Right lobe of liver (tissue), 6 donors: ENCODE data around the gene FOXK2. TPM values are rescaled to one million over a fixed set of nuclear protein-coding genes. Genes with fewer than 3 reads are reported as not detected.

Source experiments
- ATAC-seq, 4 donors: fragments of 200-7000 bp; cut with Tn5 transposase; one replicate each; pipeline ENCODE4 v1.9.1; 2020; ENCODE audit warnings: mild to moderate bottlenecking in 4 of 4, moderate library complexity in 4 of 4
- DNase-seq, 3 donors: peaks; one replicate each; pipeline ENCODE4 v3.0.0-alpha.2; 2020
- H3K27ac ChIP-seq, 3 donors: fragments of 200-600 bp; one replicate each; pipeline ENCODE4 v1.8.0; 2022
- H3K27me3 ChIP-seq, 2 donors: fragments of 200-600 bp; one replicate each; pipeline ENCODE4 v1.8.0; 2022
- H3K36me3 ChIP-seq, 4 donors: fragments of 200-600 bp; sonication (generic) in 1 of 4; one replicate each; pipeline versions ENCODE4 v1.5.1 to v1.8.0; 2017 to 2022; ENCODE audit warnings: control low read depth in 1 of 4
- H3K4me1 ChIP-seq, 4 donors: fragments of 200-600 bp; sonication (generic) in 1 of 4; one replicate each; pipeline versions ENCODE4 v1.5.1 to v1.8.0; 2017 to 2022; ENCODE audit warnings: control low read depth in 1 of 4
- H3K4me3 ChIP-seq, 3 donors: fragments of 200-600 bp; one replicate each; pipeline ENCODE4 v1.8.0; 2022
- H3K9me3 ChIP-seq, 4 donors: fragments of 200-600 bp; sonication (generic) in 1 of 4; one replicate each; pipeline versions ENCODE4 v1.5.1 to v1.8.0; 2017 to 2022; ENCODE audit warnings: control low read depth in 1 of 4
- POLR2A ChIP-seq: fragments of 450-650 bp; IDR thresholded peaks from one replicate; pipeline ENCODE4 v1.6.1; 2017; ENCODE audit warnings: antibody characterized with exemption, mild to moderate bottlenecking
- WGBS: methylation state at CpG from one replicate; pipeline ENCODE4 v1.1.6; 2018; ENCODE audit warnings: low coverage, low lambda C conversion rate; ENCODE audit not compliant: insufficient coverage; ENCODE audit errors: missing lambda C conversion rate; 5-methylcytosine and 5-hydroxymethylcytosine counted together
- intact Hi-C, 2 donors: fragments of 100-400 bp; cut with DNase I; formaldehyde crosslinking; loops; one replicate each; pipeline versions ENCODE4 v1.11.2 to v1.14.1; 2022
- total RNA-seq, 6 experiments: library from RNA; depleted of rRNA in 2 of 6; stranded (reverse); fragments of >200 nt in 2 of 6; fragmentation: NEBNext Ultra II Directional in 3 of 6; extraction: Animal tissue kit (Norgen Biotek cat#: 25700) in 3 of 6; gene quantifications; one replicate each; pipeline versions ENCODE4 v1.1.0 to v1.2.4, GENCODE V29; 2016 to 2023
- TF ChIP-seq, protein P1 (sequence below), 4 donors: fragments of 200-600 bp in 3 of 4; fragments of 450-650 bp in 1 of 4; IDR thresholded peaks; one replicate each; pipeline versions ENCODE4 v1.5.1 to v1.8.0; 2016 to 2022; ENCODE audit warnings: antibody characterized with exemption in 4 of 4, mild to moderate bottlenecking in 2 of 4
- donor health status: DM: no; HTN: yes; CAD: no.
- donor health status: DM: no; HTN: no; CAD: no.
- donor health status: DM: no; HTN: no; CAD: no.
- donor health status: DM: no; HTN: yes; CAD: no.
- donor health status: DM: no; HTN: yes; CAD: no.

Gene FOXK2
- total RNA-seq, 6 experiments from 2014 or later, result 14.1 to 20.5 (median 16.1) TPM

DNA sequence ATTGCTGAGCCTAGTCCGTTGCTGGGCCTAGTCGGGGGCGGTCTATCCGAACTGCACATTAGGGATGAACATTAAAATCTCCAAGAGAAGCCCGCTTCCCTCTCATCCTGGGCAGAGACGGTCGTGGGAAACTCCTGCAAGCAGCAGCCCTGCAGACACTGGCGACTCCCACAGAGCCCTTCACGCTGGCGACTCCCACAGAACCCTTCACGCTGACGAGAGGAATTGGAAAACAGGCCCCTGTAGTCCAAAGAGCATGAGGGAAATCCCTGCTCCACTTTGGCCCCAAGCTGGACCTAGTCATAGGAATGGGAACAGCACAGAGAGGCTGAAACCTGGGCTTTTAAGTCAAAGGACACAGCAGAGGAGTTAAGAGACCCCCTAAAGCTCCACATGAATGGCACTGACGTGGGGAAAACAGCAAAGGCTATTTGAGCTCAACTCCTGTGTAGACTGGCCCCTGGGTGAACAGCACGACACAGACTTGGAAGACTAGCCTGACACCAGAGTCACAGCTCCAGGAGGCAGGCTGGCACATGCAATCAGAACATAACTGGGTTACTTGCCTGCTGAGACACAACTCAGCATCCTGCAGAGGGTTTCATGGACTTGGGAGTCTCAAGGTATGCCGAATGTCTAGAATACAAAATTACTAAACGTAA, 86.5 kb downstream of the FOXK2 start:
- Histone ChIP-seq H3K36me3 (peaks cover 4 to 35% (median 14%) of the 10 kb centered on the region in 4 donors), H3K27me3 (no peaks in the 10 kb centered on the region), H3K27ac (no peak overlapping the region), H3K9me3 (no peaks in the 10 kb centered on the region), H3K4me3 (no peak overlapping the region), H3K4me1 (no peaks in the 10 kb centered on the region)
- intact Hi-C loops, result no loop called here
- no peak for TF ChIP-seq POLR2A
- TF ChIP-seq, protein P1, sequence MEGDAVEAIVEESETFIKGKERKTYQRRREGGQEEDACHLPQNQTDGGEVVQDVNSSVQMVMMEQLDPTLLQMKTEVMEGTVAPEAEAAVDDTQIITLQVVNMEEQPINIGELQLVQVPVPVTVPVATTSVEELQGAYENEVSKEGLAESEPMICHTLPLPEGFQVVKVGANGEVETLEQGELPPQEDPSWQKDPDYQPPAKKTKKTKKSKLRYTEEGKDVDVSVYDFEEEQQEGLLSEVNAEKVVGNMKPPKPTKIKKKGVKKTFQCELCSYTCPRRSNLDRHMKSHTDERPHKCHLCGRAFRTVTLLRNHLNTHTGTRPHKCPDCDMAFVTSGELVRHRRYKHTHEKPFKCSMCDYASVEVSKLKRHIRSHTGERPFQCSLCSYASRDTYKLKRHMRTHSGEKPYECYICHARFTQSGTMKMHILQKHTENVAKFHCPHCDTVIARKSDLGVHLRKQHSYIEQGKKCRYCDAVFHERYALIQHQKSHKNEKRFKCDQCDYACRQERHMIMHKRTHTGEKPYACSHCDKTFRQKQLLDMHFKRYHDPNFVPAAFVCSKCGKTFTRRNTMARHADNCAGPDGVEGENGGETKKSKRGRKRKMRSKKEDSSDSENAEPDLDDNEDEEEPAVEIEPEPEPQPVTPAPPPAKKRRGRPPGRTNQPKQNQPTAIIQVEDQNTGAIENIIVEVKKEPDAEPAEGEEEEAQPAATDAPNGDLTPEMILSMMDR (IDR thresholded peaks at IDR 0.05), result no peak
- 86% methylated on average over 4 of the region's 16 CpGs for WGBS
- ATAC-seq, result no peak
- peak in 1 of 3 donors; percentile 45 for DNase-seq

DNA sequence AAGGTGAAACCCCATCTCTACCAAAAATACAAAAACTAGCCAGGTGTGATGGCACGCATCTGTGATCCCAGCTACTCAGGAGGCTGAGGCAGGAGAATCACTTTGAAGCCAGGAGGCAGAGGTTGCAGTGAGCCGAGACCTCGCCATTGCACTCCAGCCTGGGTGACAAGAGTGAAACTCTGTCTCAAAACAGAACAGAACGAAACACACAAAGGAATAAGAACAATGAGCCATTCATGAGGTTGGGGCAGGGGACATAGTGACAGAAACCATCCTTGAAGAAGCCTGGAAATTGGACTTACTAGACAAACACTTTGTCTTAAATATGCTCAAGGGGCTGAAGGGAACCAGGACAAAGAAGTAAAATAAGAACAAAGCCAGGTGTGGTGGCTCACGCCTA, 89.3 kb downstream of the FOXK2 start:
- Histone ChIP-seq H3K4me3 (no peak overlapping the region), H3K27ac (no peak overlapping the region), H3K9me3 (no peaks in the 10 kb centered on the region), H3K4me1 (no peaks in the 10 kb centered on the region), H3K36me3 (peaks cover 0 to 9% (median 2%) of the 10 kb centered on the region in 4 donors), H3K27me3 (no peaks in the 10 kb centered on the region)
- TF ChIP-seq, protein P1 (IDR thresholded peaks at IDR 0.05), result no peak
- no peak for TF ChIP-seq POLR2A
- no peak for ATAC-seq
- intact Hi-C loops, result no loop called here
- WGBS, result 57% methylated on average over 3 of the region's 5 CpGs
- DNase-seq, result peak in 1 of 3 donors; percentile 7

DNA sequence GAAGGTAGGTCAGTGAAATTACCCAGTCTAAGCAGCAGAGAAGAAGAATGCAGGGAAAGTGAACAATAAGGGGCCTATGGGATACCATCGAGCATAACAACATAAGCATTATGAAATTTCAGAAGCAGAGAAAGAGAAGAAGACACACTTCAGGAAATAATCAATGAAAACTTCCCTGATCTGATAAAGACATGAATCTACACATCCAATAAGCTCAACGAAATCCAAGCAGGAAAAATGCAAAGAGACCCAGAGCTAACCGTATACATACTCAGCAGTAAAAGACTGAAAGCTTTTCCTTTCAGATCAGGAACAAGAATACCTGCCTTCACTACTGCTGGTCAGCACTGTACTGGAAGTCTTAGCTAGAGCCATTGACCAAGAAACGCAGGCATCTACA, 90.1 kb downstream of the FOXK2 start:
- Histone ChIP-seq H3K36me3 (peaks cover 0 to 7% (median 2%) of the 10 kb centered on the region in 4 donors), H3K4me1 (no peaks in the 10 kb centered on the region), H3K27me3 (no peaks in the 10 kb centered on the region), H3K4me3 (no peak overlapping the region), H3K27ac (no peak overlapping the region), H3K9me3 (no peaks in the 10 kb centered on the region)
- ATAC-seq (no peak), DNase-seq (no peak)
- intact Hi-C loops, result no loop called here
- TF ChIP-seq, protein P1 (IDR thresholded peaks at IDR 0.05), result no peak
- no peak for TF ChIP-seq POLR2A
- 97% methylated on average over 3 of the region's 4 CpGs for WGBS

DNA sequence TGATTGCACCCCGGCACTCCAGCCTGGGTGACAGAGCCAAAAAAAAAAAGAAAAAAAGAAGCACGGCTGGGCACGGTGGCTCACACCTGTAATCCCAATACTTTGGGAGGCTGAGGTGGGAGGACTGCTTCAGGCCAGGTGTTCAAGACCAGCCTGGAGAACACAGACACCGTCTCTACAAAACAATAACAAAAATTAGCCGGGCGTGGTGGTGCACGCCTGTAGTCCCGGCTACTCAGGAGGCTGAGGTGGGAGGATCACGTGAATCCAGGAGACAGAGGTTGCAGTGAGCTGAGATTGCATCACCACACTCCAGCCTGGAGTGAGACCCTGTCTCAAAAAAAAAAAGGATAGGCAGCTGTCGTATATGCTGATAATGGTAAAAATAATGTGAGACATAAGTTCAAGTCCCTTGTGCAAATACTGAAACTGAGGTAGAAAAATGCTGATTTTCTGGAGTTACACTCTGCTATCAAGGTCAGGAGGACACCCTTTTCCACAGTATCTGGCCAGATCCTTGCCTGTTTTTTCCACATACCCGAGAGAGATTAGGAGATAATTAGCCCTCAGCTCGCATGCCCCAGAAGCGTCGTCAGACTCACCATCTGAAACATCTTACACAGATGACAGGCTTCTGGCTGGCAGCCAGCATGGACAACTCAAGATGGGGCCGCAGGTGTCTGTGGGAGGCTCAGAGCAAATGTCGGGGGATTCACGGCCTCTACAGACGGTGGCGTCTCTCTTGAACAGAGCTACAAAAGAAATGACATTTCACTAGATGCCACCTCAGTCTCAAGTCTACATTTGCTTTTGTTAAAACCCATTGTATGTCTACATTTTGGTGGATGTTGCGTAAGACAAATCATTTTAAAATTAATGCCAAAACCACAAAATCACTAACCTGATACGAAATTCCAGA, 91.9 kb downstream of the FOXK2 start:
- ATAC-seq (no peak), DNase-seq (no peak)
- Histone ChIP-seq H3K27me3 (no peaks in the 10 kb centered on the region), H3K9me3 (no peaks in the 10 kb centered on the region), H3K4me3 (no peak overlapping the region), H3K4me1 (no peaks in the 10 kb centered on the region), H3K27ac (no peak overlapping the region), H3K36me3 (peaks cover 0 to 22% (median 2%) of the 10 kb centered on the region in 4 donors)
- intact Hi-C loops, result no loop called here
- TF ChIP-seq, protein P1 (IDR thresholded peaks at IDR 0.05), result no peak
- TF ChIP-seq POLR2A, result no peak
- WGBS, result 87% methylated on average over 19 of the region's 21 CpGs
